PC-3 (cell line): ENCODE results near the gene TRRAP. TPM values are rescaled to one million over a fixed set of nuclear protein-coding genes. Genes with fewer than 3 reads are reported as not detected.
"Not testable (repeated sequence)": the region's sequence is repeated elsewhere in the genome, so short reads cannot be mapped to it uniquely, and the experiment has no call there.

Source experiments
- ATAC-seq: fragments of 200-7000 bp; cut with Tn5 transposase; 2 replicates; pipeline ENCODE4 v1.9.1; 2020; ENCODE audit warnings: mild to moderate bottlenecking, moderate library complexity
- BruUV-seq: library from RNA; stranded (reverse); fragments of 400-500 nt; replicated peaks from 2 replicates; lab custom pipeline; 2021; lab: Mats Ljungman, UMichigan
- CTCF ChIA-PET: fragments of 300-600 bp; sonication (Branson Sonifier 250); formaldehyde crosslinking; loops from one replicate; lab custom pipeline; 2022; ENCODE audit warnings: antibody characterized with exemption; lab: Charles Lee
- POLR2A ChIA-PET: fragments of 300-600 bp; sonication (Branson Sonifier 250); formaldehyde crosslinking; loops from one replicate; lab custom pipeline; 2022; ENCODE audit warnings: antibody characterized with exemption; ENCODE audit not compliant: unreplicated experiment; lab: Charles Lee
- DNase-seq: peaks from one replicate; pipeline ENCODE4 v3.0.0-alpha.2; 2015
- H2AFZ ChIP-seq: fragments of 300-600 bp; sonication (generic); 2 replicates; pipeline ENCODE4 v1.6.0; 2016; ENCODE audit warnings: antibody characterized with exemption, low read length
- H3F3A ChIP-seq: fragments of 300-600 bp; sonication (generic); one replicate; pipeline ENCODE4 v1.6.0; 2017; ENCODE audit warnings: antibody characterized with exemption, low read length, control low read depth, mild to moderate bottlenecking; ENCODE audit not compliant: unreplicated experiment
- H3K27ac ChIP-seq: fragments of 300-600 bp; sonication (generic); 2 replicates; pipeline ENCODE4 v1.5.1; 2016; ENCODE audit warnings: mild to moderate bottlenecking, low read length
- H3K27me3 ChIP-seq: fragments of 300-600 bp; sonication (generic); 2 replicates; pipeline ENCODE4 v1.6.1; 2016; ENCODE audit warnings: low read length, mixed read lengths
- H3K36me3 ChIP-seq: fragments of 300-600 bp; sonication (generic); 2 replicates; pipeline ENCODE4 v1.6.1; 2016; ENCODE audit warnings: low read depth, mixed run types, low read length, mixed read lengths
- H3K4me1 ChIP-seq: fragments of 300-600 bp; sonication (generic); 2 replicates; pipeline ENCODE4 v1.5.1; 2016; ENCODE audit warnings: low read length; ENCODE audit not compliant: insufficient read depth
- H3K4me2 ChIP-seq: fragments of 300-600 bp; sonication (generic); 2 replicates; pipeline ENCODE4 v1.6.0; 2016; ENCODE audit warnings: low read length
- H3K4me3 ChIP-seq: fragments of 300-600 bp; sonication (generic); 2 replicates; pipeline ENCODE4 v1.5.1; 2016; ENCODE audit warnings: mild to moderate bottlenecking, low read length, mixed read lengths
- H3K79me2 ChIP-seq: fragments of 300-600 bp; sonication (generic); 2 replicates; pipeline ENCODE4 v1.6.1; 2017; ENCODE audit warnings: low read length, mixed read lengths
- H3K9ac ChIP-seq: fragments of 300-600 bp; sonication (generic); 2 replicates; pipeline ENCODE4 v1.6.0; 2016; ENCODE audit warnings: mild to moderate bottlenecking, low read length
- H3K9me2 ChIP-seq: fragments of 300-600 bp; sonication (generic); replicated peaks from 2 replicates; pipeline ENCODE4 v1.6.1; 2016; ENCODE audit warnings: mixed run types, low read length, mixed read lengths
- H3K9me3 ChIP-seq: fragments of 300-600 bp; sonication (generic); 2 replicates; pipeline ENCODE4 v1.6.1; 2016; ENCODE audit warnings: low read length, mixed read lengths
- H4K20me1 ChIP-seq: fragments of 300-600 bp; sonication (generic); 2 replicates; pipeline ENCODE4 v1.6.1; 2016; ENCODE audit warnings: low read length, mixed read lengths
- CTCF ChIP-seq: fragments of 300-600 bp; sonication (generic); conservative IDR thresholded peaks from 2 replicates; pipeline ENCODE4 v1.5.1; 2017; ENCODE audit warnings: antibody characterized with exemption, low read depth, mild to moderate bottlenecking, low read length
- EZH2 ChIP-seq: fragments of 300-600 bp; sonication (generic); IDR thresholded peaks from one replicate; pipeline ENCODE4 v1.6.1; 2017; ENCODE audit warnings: antibody characterized with exemption, mild to moderate bottlenecking, low read length; ENCODE audit not compliant: unreplicated experiment
- EZH2phosphoT487 ChIP-seq: fragments of 300-600 bp; sonication (generic); IDR thresholded peaks from 2 replicates; pipeline ENCODE4 v1.6.1; 2018; ENCODE audit warnings: mild to moderate bottlenecking, antibody characterized with exemption, low read length, borderline replicate concordance
- intact Hi-C: fragments of 100-400 bp; cut with micrococcal nuclease; formaldehyde crosslinking; loops from 2 replicates; pipeline ENCODE4 v1.9.0; 2023
- total RNA-seq: library from RNA; depleted of rRNA; stranded (reverse); fragments of >200 nt; gene quantifications from 2 replicates; pipeline ENCODE4 v1.2.3, GENCODE V29; 2014

Gene TRRAP
- total RNA-seq, 1 experiment from 2014 or later, result 17.7 TPM

GRCh38 chr7:98872328-98872924, 5.9 kb upstream of the TRRAP start:
- no peak overlapping the region for H3K4me2 ChIP-seq
- no peaks in the 10 kb centered on the region for H3K36me3 ChIP-seq
- no peaks in the 10 kb centered on the region for H3K9me2 ChIP-seq
- H2AFZ ChIP-seq, result no peak overlapping the region
- no peaks in the 10 kb centered on the region for H3K9me3 ChIP-seq
- H3K9ac ChIP-seq, result no peak overlapping the region
- no peaks in the 10 kb centered on the region for H3K79me2 ChIP-seq
- H4K20me1 ChIP-seq, result no peaks in the 10 kb centered on the region
- no peaks in the 10 kb centered on the region for H3F3A ChIP-seq
- ChIA-PET POLR2A (no interaction called here), CTCF (interaction anchor here (0.7 kb wide), 1 partner anchor 20 kb away, joined by 5 read pairs; no protein-coding TSS in a partner anchor)
- peak; percentile 39 for DNase-seq
- no peak overlapping the region for H3K27ac ChIP-seq
- H3K4me1 ChIP-seq, result no peaks in the 10 kb centered on the region
- peak; percentile 45 for ATAC-seq
- no peaks in the 10 kb centered on the region for H3K27me3 ChIP-seq
- intact Hi-C loops, result no loop called here
- TF ChIP-seq CTCF (peak; percentile 40; the same call in 1 of the 2 replicates), EZH2phosphoT487 (no peak), EZH2 (no peak)
- H3K4me3 ChIP-seq, result no peak overlapping the region
- BruUV-seq, result no TSS peak

GRCh38 chr7:98873610-98874009, 4.7 kb upstream of the TRRAP start:
- POLR2A ChIA-PET, intact Hi-C loops, H3K79me2 ChIP-seq, H3K9me2 ChIP-seq, H3K36me3 ChIP-seq, H3K9ac ChIP-seq, ATAC-seq, H4K20me1 ChIP-seq, CTCF ChIA-PET, H3K4me3 ChIP-seq, DNase-seq, BruUV-seq, H3K4me1 ChIP-seq, H2AFZ ChIP-seq, H3K27ac ChIP-seq, H3K4me2 ChIP-seq, H3K27me3 ChIP-seq, H3K9me3 ChIP-seq, H3F3A ChIP-seq: not testable (repeated sequence)

- no peak for TF ChIP-seq CTCF
- Histone ChIP-seq H3K4me1 (peaks cover 2% of the 10 kb centered on the region), H3K4me3 (no peak overlapping the region), H3K27me3 (no peaks in the 10 kb centered on the region), H3K9ac (no peak overlapping the region), H3K27ac (no peak overlapping the region), H2AFZ (no peak overlapping the region), H3K4me2 (no peak overlapping the region), H4K20me1 (no peaks in the 10 kb centered on the region), H3F3A (no peaks in the 10 kb centered on the region), H3K36me3 (no peaks in the 10 kb centered on the region), H3K9me3 (no peaks in the 10 kb centered on the region), H3K9me2 (no peaks in the 10 kb centered on the region), H3K79me2 (peaks cover 14% of the 10 kb centered on the region)
- DNase-seq (no peak), ATAC-seq (no peak)
- ChIA-PET POLR2A (no interaction called here), CTCF (interaction anchor here (0.7 kb wide), 1 partner anchor 70 kb away, joined by 3 read pairs; no protein-coding TSS in a partner anchor)
- intact Hi-C loops, result no loop called here
- BruUV-seq, result no TSS peak
These were observed 3.4 kb upstream of the TRRAP start for GRCh38 chr7:98874942-98875341.
